MM.1S (cell line): ENCODE data around the gene OR4E2.

ENCODE experiments used
- DNase-seq: peaks from one replicate; pipeline ENCODE4 v3.0.0-alpha.2; 2015
- H2AFZ ChIP-seq: fragments of 300-600 bp; sonication (generic); 2 replicates; pipeline ENCODE4 v1.6.0; 2016; ENCODE audit warnings: antibody characterized with exemption, low read length
- H3F3A ChIP-seq: fragments of 300-600 bp; sonication (generic); 2 replicates; pipeline ENCODE4 v1.6.1; 2016; ENCODE audit warnings: mild to moderate bottlenecking, antibody characterized with exemption, low read length, moderate library complexity, mixed read lengths; ENCODE audit not compliant: insufficient read depth
- H3K27ac ChIP-seq: fragments of 300-600 bp; sonication (generic); 2 replicates; pipeline ENCODE4 v1.5.1; 2016; ENCODE audit warnings: mild to moderate bottlenecking, low read length
- H3K27me3 ChIP-seq: fragments of 300-600 bp; sonication (generic); replicated peaks from 2 replicates; pipeline ENCODE4 v1.6.0; 2016; ENCODE audit warnings: low read length; ENCODE audit not compliant: insufficient read depth
- H3K36me3 ChIP-seq: fragments of 300-600 bp; sonication (generic); replicated peaks from 2 replicates; pipeline ENCODE4 v1.6.1; 2016; ENCODE audit warnings: mild to moderate bottlenecking, low read length, mixed read lengths; ENCODE audit not compliant: insufficient read depth
- H3K4me1 ChIP-seq: fragments of 300-600 bp; sonication (generic); 2 replicates; pipeline ENCODE4 v1.6.1; 2016; ENCODE audit warnings: low read length, mixed read lengths
- H3K4me2 ChIP-seq: fragments of 300-600 bp; sonication (generic); 2 replicates; pipeline ENCODE4 v1.6.0; 2016; ENCODE audit warnings: low read depth, low read length
- H3K4me3 ChIP-seq: fragments of 300-600 bp; sonication (generic); 2 replicates; pipeline ENCODE4 v1.5.1; 2016; ENCODE audit warnings: low read length, mixed read lengths
- H3K79me2 ChIP-seq: fragments of 300-600 bp; sonication (generic); 2 replicates; pipeline ENCODE4 v1.6.1; 2016; ENCODE audit warnings: mixed run types, low read length, mixed read lengths
- H3K9ac ChIP-seq: fragments of 300-600 bp; sonication (generic); 2 replicates; pipeline ENCODE4 v1.6.1; 2016; ENCODE audit warnings: low read length, mixed read lengths
- H3K9me2 ChIP-seq: fragments of 300-600 bp; sonication (generic); replicated peaks from 2 replicates; pipeline ENCODE4 v1.6.1; 2016; ENCODE audit warnings: mild to moderate bottlenecking, low read length, mixed read lengths; ENCODE audit not compliant: insufficient read depth
- H3K9me3 ChIP-seq: fragments of 300-600 bp; sonication (generic); replicated peaks from 2 replicates; pipeline ENCODE4 v1.6.1; 2016; ENCODE audit warnings: mild to moderate bottlenecking, low read length, mixed read lengths; ENCODE audit not compliant: insufficient read depth
- H4K20me1 ChIP-seq: fragments of 300-600 bp; sonication (generic); 2 replicates; pipeline ENCODE4 v1.6.1; 2016; ENCODE audit warnings: mild to moderate bottlenecking, low read length, moderate library complexity, mixed read lengths; ENCODE audit not compliant: insufficient read depth
- CTCF ChIP-seq: fragments of 300-600 bp; sonication (generic); IDR thresholded peaks from 2 replicates; pipeline ENCODE4 v1.5.1; 2016; ENCODE audit warnings: antibody characterized with exemption, low read length, mixed read lengths
- EZH2 ChIP-seq: fragments of 300-600 bp; sonication (generic); optimal IDR thresholded peaks from 2 replicates; pipeline ENCODE3; 2017; ENCODE audit warnings: low read depth, mild to moderate bottlenecking, antibody characterized with exemption, low read length, mixed read lengths
- EZH2phosphoT487 ChIP-seq: fragments of 300-600 bp; sonication (generic); IDR thresholded peaks from 2 replicates; pipeline ENCODE4 v1.6.1; 2018; ENCODE audit warnings: antibody characterized with exemption, low read length

OR4E2 gene

DNA sequence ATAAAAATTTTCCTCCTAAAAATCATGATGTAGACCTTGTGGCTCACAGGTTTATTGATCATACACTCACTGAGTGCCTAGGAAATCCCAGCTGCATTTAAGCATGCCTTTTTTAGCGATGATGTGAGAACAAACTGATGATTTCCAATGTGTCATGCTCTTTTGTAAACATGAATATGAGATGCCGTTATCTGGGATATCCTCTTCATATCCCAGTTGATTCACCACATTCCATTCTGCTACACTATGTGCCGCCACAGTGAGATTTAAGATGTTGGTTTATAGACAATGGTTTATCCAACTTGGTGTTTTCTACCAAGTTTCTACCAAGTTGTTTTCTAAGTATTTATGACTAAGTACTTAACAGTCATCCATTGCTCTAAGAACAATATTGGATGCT is 14.7 kb downstream of the OR4E2 start:
- H3K4me2 ChIP-seq: no peak overlapping the region

DNA sequence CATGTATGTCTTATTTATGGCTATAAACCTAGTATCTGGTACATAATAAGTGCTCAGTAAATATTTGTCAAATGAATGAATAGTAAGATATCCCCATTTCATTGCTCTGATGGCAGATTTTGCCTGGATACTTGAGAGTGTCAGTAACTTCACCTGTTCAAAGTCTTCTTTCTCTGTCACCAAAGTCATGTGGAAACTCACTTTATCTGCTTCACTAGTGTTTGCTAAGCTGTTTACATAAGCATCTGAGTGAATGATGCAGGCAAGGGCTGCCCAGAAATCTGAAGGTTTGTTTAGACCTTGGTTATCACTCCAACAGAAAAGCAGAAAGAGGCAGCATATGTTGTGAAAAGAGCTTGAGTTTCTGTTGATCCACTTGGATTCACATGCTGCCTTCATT is 15.6 kb downstream of the OR4E2 start:
- H2AFZ ChIP-seq: no peak overlapping the region
- DNase-seq: no peak
- no peaks in the 10 kb centered on the region for H3K9me2 ChIP-seq
- H3K79me2 ChIP-seq: no peaks in the 10 kb centered on the region
- TF ChIP-seq EZH2: no peak
- no peak for TF ChIP-seq EZH2phosphoT487
- no peak for TF ChIP-seq CTCF
- no peaks in the 10 kb centered on the region for H4K20me1 ChIP-seq
- no peaks in the 10 kb centered on the region for H3K4me1 ChIP-seq
- H3K9ac ChIP-seq: no peak overlapping the region
- no peaks in the 10 kb centered on the region for H3K9me3 ChIP-seq
- no peaks in the 10 kb centered on the region for H3K36me3 ChIP-seq
- H3K4me2 ChIP-seq: no peak overlapping the region
- H3K27me3 ChIP-seq: no peaks in the 10 kb centered on the region
- no peak overlapping the region for H3K4me3 ChIP-seq
- no peaks in the 10 kb centered on the region for H3F3A ChIP-seq
- H3K27ac ChIP-seq: no peak overlapping the region

More for the DNA sequence above, 14.7 kb downstream of the OR4E2 start:
- H2AFZ ChIP-seq: no peak overlapping the region
- H3K36me3 ChIP-seq: no peaks in the 10 kb centered on the region
- no peaks in the 10 kb centered on the region for H3K79me2 ChIP-seq
- H3F3A ChIP-seq: no peaks in the 10 kb centered on the region
- TF ChIP-seq EZH2 (no peak), EZH2phosphoT487 (no peak), CTCF (no peak)
- no peaks in the 10 kb centered on the region for H4K20me1 ChIP-seq
- H3K9me2 ChIP-seq: no peaks in the 10 kb centered on the region
- H3K27me3 ChIP-seq: no peaks in the 10 kb centered on the region
- no peak overlapping the region for H3K27ac ChIP-seq
- H3K4me3 ChIP-seq: no peak overlapping the region
- H3K9ac ChIP-seq: no peak overlapping the region
- no peaks in the 10 kb centered on the region for H3K4me1 ChIP-seq
- no peak for DNase-seq
- no peaks in the 10 kb centered on the region for H3K9me3 ChIP-seq

GRCh38 chr14:21671371-21671770 is 17.7 kb downstream of the OR4E2 start:
- H3K27me3 ChIP-seq: no peaks in the 10 kb centered on the region
- no peaks in the 10 kb centered on the region for H3K9me3 ChIP-seq
- H3K4me1 ChIP-seq: no peaks in the 10 kb centered on the region
- H3K79me2 ChIP-seq: no peaks in the 10 kb centered on the region
- no peaks in the 10 kb centered on the region for H4K20me1 ChIP-seq
- no peak overlapping the region for H3K27ac ChIP-seq
- H3K9me2 ChIP-seq: no peaks in the 10 kb centered on the region
- TF ChIP-seq EZH2phosphoT487: no peak
- TF ChIP-seq CTCF: no peak
- TF ChIP-seq EZH2: no peak
- H3K36me3 ChIP-seq: no peaks in the 10 kb centered on the region
- H3K4me2 ChIP-seq: no peak overlapping the region
- DNase-seq: no peak
- H3K9ac ChIP-seq: no peak overlapping the region
- H2AFZ ChIP-seq: no peak overlapping the region
- H3K4me3 ChIP-seq: no peak overlapping the region
- H3F3A ChIP-seq: no peaks in the 10 kb centered on the region
